Calu3 (cell line): ENCODE results near the gene NFKBIZ. TPM values are rescaled to one million over a fixed set of nuclear protein-coding genes. Genes with fewer than 3 reads are reported as not detected.

Experiments used
- BruUV-seq: library from RNA; stranded (reverse); fragments of 400-500 nt; replicated peaks from 2 replicates; lab custom pipeline; 2021; lab: Mats Ljungman, UMichigan
- CTCF ChIA-PET: fragments of 300-600 bp; sonication (Branson Sonifier 250); formaldehyde crosslinking; loops from one replicate; lab custom pipeline; 2022; ENCODE audit warnings: antibody characterized with exemption; lab: Charles Lee
- DNase-seq: peaks from one replicate; pipeline ENCODE4 v3.0.0; 2022
- H3K27ac Mint-ChIP-seq: one replicate; pipeline ENCODE4 v1.8.0; 2022; ENCODE audit warnings: mixed read lengths; ENCODE audit not compliant: unreplicated experiment
- H3K27me3 Mint-ChIP-seq: one replicate; pipeline ENCODE4 v1.8.0; 2022; ENCODE audit warnings: mixed read lengths; ENCODE audit not compliant: unreplicated experiment
- H3K36me3 Mint-ChIP-seq: one replicate; pipeline ENCODE4 v1.8.0; 2022; ENCODE audit warnings: mild to moderate bottlenecking, moderate library complexity, mixed read lengths; ENCODE audit not compliant: insufficient read depth, unreplicated experiment
- H3K4me1 Mint-ChIP-seq: one replicate; pipeline ENCODE4 v1.8.0; 2022; ENCODE audit warnings: mild to moderate bottlenecking, low read depth, mixed read lengths; ENCODE audit not compliant: unreplicated experiment
- H3K4me3 Mint-ChIP-seq: one replicate; pipeline ENCODE4 v1.8.0; 2022; ENCODE audit warnings: mild to moderate bottlenecking, low read depth, moderate library complexity, mixed read lengths; ENCODE audit not compliant: unreplicated experiment
- H3K9me3 Mint-ChIP-seq: one replicate; pipeline ENCODE4 v1.8.0; 2022; ENCODE audit warnings: low read depth, mixed read lengths; ENCODE audit not compliant: unreplicated experiment
- intact Hi-C: fragments of 100-400 bp; cut with micrococcal nuclease; formaldehyde crosslinking; loops from one replicate; pipeline ENCODE4 v1.10.0; 2022; ENCODE audit not compliant: unreplicated experiment
- total RNA-seq: library from RNA; stranded (reverse); gene quantifications from 2 replicates; pipeline ENCODE4 v1.2.3, GENCODE V29; 2022
- TF ChIP-seq, protein P1 (sequence below): fragments of 200-600 bp; IDR thresholded peaks from one replicate; pipeline ENCODE4 v1.8.0; 2022; ENCODE audit warnings: antibody characterized with exemption; ENCODE audit not compliant: unreplicated experiment

NFKBIZ gene
- total RNA-seq, 1 experiment from 2014 or later = 217 TPM

GRCh38 chr3:101854608-101855304 is 5.4 kb downstream of the NFKBIZ start:
- H3K4me1 Mint-ChIP-seq = peaks cover 51% of the 10 kb centered on the region
- intact Hi-C loops = no loop called here
- H3K4me3 Mint-ChIP-seq = peak overlapping the region; percentile 75
- H3K36me3 Mint-ChIP-seq = peaks cover 100% of the 10 kb centered on the region
- H3K27ac Mint-ChIP-seq = peak overlapping the region; percentile 92
- BruUV-seq = no TSS peak
- CTCF ChIA-PET = no interaction called here
- TF ChIP-seq, protein P1, sequence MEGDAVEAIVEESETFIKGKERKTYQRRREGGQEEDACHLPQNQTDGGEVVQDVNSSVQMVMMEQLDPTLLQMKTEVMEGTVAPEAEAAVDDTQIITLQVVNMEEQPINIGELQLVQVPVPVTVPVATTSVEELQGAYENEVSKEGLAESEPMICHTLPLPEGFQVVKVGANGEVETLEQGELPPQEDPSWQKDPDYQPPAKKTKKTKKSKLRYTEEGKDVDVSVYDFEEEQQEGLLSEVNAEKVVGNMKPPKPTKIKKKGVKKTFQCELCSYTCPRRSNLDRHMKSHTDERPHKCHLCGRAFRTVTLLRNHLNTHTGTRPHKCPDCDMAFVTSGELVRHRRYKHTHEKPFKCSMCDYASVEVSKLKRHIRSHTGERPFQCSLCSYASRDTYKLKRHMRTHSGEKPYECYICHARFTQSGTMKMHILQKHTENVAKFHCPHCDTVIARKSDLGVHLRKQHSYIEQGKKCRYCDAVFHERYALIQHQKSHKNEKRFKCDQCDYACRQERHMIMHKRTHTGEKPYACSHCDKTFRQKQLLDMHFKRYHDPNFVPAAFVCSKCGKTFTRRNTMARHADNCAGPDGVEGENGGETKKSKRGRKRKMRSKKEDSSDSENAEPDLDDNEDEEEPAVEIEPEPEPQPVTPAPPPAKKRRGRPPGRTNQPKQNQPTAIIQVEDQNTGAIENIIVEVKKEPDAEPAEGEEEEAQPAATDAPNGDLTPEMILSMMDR = no peak
- H3K9me3 Mint-ChIP-seq = no peaks in the 10 kb centered on the region
- H3K27me3 Mint-ChIP-seq = no peaks in the 10 kb centered on the region
- DNase-seq = no peak

DNA sequence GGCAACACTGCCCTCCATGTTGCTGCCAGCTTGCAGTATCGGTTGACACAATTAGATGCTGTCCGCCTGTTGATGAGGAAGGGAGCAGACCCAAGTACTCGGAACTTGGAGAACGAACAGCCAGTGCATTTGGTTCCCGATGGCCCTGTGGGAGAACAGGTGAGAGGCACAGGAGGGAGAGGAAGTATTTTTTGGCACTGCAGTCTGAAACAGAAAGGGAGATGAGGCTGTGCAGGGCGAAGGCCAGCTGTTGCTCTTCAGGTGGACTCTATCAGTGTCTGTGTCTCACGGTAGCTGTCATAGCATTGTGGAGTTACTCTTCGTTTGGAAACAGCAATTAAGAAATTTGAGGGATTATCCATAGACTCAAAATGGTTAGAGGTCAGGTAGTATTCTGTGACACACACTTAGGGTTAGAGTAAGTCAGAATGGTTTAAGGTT is 8.0 kb downstream of the NFKBIZ start:
- no TSS peak for BruUV-seq
- Mint-ChIP-seq H3K4me3 (peak overlapping the region; percentile 75), H3K27me3 (no peaks in the 10 kb centered on the region), H3K36me3 (peaks cover 100% of the 10 kb centered on the region), H3K9me3 (no peaks in the 10 kb centered on the region), H3K4me1 (peaks cover 61% of the 10 kb centered on the region), H3K27ac (peak overlapping the region; percentile 86)
- TF ChIP-seq, protein P1 = no peak
- CTCF ChIA-PET = interaction anchor here (0.6 to 1.6 kb wide), 3 partner anchors 36 to 368 kb away, joined by 3 to 4 read pairs (median 3); no protein-coding TSS in a partner anchor
- no peak for DNase-seq
- intact Hi-C loops = no loop called here

DNA sequence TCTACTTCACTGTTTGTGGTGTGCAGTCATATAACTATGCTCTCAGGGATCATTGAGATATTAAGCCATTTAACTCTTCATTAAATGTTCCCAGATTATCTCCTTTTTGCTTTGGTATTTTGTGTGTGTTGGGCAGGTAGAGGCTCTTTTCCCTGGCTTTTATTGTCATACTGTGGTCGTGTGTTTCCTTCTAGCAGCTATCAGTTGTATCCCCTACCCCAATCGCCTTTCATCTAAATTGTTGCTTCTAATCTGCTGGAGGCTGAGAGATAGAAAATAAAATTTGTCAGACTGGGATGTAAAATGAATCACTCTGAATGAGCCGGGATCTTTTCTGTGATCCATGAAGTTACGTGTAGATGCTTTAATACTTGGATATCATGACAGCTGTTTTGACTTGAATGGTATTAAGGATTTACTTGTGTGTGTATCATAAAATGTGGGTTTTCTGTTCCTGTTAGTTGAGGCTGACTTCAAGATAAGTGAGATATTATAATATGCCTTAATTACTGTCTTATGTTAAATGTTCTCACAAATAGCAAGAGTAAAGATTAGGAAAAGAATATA is 9.2 kb downstream of the NFKBIZ start:
- no peaks in the 10 kb centered on the region for H3K9me3 Mint-ChIP-seq
- no peaks in the 10 kb centered on the region for H3K27me3 Mint-ChIP-seq
- intact Hi-C loops = no loop called here
- DNase-seq = no peak
- peaks cover 63% of the 10 kb centered on the region for H3K4me1 Mint-ChIP-seq
- no TSS peak for BruUV-seq
- peak overlapping the region; percentile 94 for H3K27ac Mint-ChIP-seq
- TF ChIP-seq, protein P1 = no peak
- H3K36me3 Mint-ChIP-seq = peaks cover 100% of the 10 kb centered on the region
- peak overlapping the region; percentile 75 for H3K4me3 Mint-ChIP-seq
- CTCF ChIA-PET = interaction anchor here (0.7 to 1.6 kb wide), 2 partner anchors 9 to 367 kb away, joined by 3 to 4 read pairs; partner anchors contain the start of gene NFKBIZ

- intact Hi-C loops = no loop called here
Measured at GRCh38 chr3:101859882-101860448, 10.7 kb downstream of the NFKBIZ start.

More at GRCh38 chr3:101859882-101860448, 10.7 kb downstream of the NFKBIZ start:
- CTCF ChIA-PET = no interaction called here
- Mint-ChIP-seq H3K27ac (peak overlapping the region; percentile 94), H3K4me1 (peaks cover 50% of the 10 kb centered on the region), H3K4me3 (peak overlapping the region; percentile 75), H3K9me3 (no peaks in the 10 kb centered on the region), H3K27me3 (no peaks in the 10 kb centered on the region), H3K36me3 (peaks cover 99% of the 10 kb centered on the region)
- BruUV-seq = no TSS peak
- TF ChIP-seq, protein P1 = no peak
- no peak for DNase-seq
